Measurements from ENCODE around the gene COG2. TPM values are rescaled to one million over a fixed set of nuclear protein-coding genes. Genes with fewer than 3 reads are reported as not detected.

The COG2 gene
- total RNA-seq, 6 donors from 2014 or later: 23.5 to 37.7 (median 28.7) TPM

GRCh38 chr1:230620649-230621323 lies 21.5 kb upstream of the COG2 start:
- Histone ChIP-seq H3K4me3 (no peak overlapping the region), H3K27ac (no peak overlapping the region), H3K9me3 (no peaks in the 10 kb centered on the region), H3K4me1 (no peaks in the 10 kb centered on the region), H3K27me3 (no peaks in the 10 kb centered on the region), H3K36me3 (no peaks in the 10 kb centered on the region)
- DNase-seq (no peak), ATAC-seq (ENCODE audit: low FRiP score in 2 of 2) (no peak)
- WGBS, 2 donors: 89 to 92% methylated on average over 3 of the region's 3 CpGs
- TF ChIP-seq POLR2A (IDR thresholded peaks at IDR 0.05) (no peak), CTCF (IDR thresholded peaks at IDR 0.05) (no peak), EP300 (IDR thresholded peaks at IDR 0.05) (no peak), POLR2AphosphoS5 (IDR thresholded peaks at IDR 0.05) (no peak)

GRCh38 chr1:230621324-230622030 lies 20.8 kb upstream of the COG2 start:
- DNase-seq: no peak
- H3K9me3 ChIP-seq: no peaks in the 10 kb centered on the region

GRCh38 chr1:230622151-230622550 lies 20.1 kb upstream of the COG2 start:
- ATAC-seq (ENCODE audit: low FRiP score in 2 of 2): no peak
- no peaks in the 10 kb centered on the region for H3K9me3 ChIP-seq
- TF ChIP-seq EP300 (IDR thresholded peaks at IDR 0.05) (no peak), POLR2AphosphoS5 (IDR thresholded peaks at IDR 0.05) (no peak), CTCF (IDR thresholded peaks at IDR 0.05) (no peak), POLR2A (IDR thresholded peaks at IDR 0.05) (no peak)
- no peak overlapping the region for H3K4me3 ChIP-seq
- WGBS, 2 donors: 65 to 71% methylated on average over 4 of the region's 4 CpGs
- H3K27ac ChIP-seq: no peak overlapping the region
- no peak for DNase-seq
- no peaks in the 10 kb centered on the region for H3K36me3 ChIP-seq
- no peaks in the 10 kb centered on the region for H3K27me3 ChIP-seq
- no peaks in the 10 kb centered on the region for H3K4me1 ChIP-seq

More at GRCh38 chr1:230621324-230622030, 20.8 kb upstream of the COG2 start:
- TF ChIP-seq POLR2A (IDR thresholded peaks at IDR 0.05) (no peak), EP300 (IDR thresholded peaks at IDR 0.05) (no peak), POLR2AphosphoS5 (IDR thresholded peaks at IDR 0.05) (no peak), CTCF (IDR thresholded peaks at IDR 0.05) (no peak)
- Histone ChIP-seq H3K4me3 (no peak overlapping the region), H3K27ac (no peak overlapping the region), H3K27me3 (no peaks in the 10 kb centered on the region), H3K4me1 (no peaks in the 10 kb centered on the region), H3K36me3 (no peaks in the 10 kb centered on the region)
- 71 to 78% methylated on average over 7 of the region's 7 CpGs for WGBS, 2 donors
- no peak for ATAC-seq (ENCODE audit: low FRiP score in 2 of 2)

GRCh38 chr1:230624097-230624713 lies 18.1 kb upstream of the COG2 start:
- Histone ChIP-seq H3K4me3 (no peak overlapping the region), H3K27ac (no peak overlapping the region), H3K4me1 (no peaks in the 10 kb centered on the region), H3K9me3 (no peaks in the 10 kb centered on the region), H3K36me3 (no peaks in the 10 kb centered on the region), H3K27me3 (no peaks in the 10 kb centered on the region)
- ATAC-seq (ENCODE audit: low FRiP score in 2 of 2) (no peak), DNase-seq (no peak)
- WGBS, 2 donors: 91 to 92% methylated on average over 19 of the region's 19 CpGs
- TF ChIP-seq EP300 (IDR thresholded peaks at IDR 0.05) (no peak), POLR2AphosphoS5 (IDR thresholded peaks at IDR 0.05) (no peak), CTCF (IDR thresholded peaks at IDR 0.05) (no peak), POLR2A (IDR thresholded peaks at IDR 0.05) (no peak)
